Endodermal cell (in vitro differentiated cells): Measurements from ENCODE around the gene PIAS4. TPM values are rescaled to one million over a fixed set of nuclear protein-coding genes. Genes with fewer than 3 reads are reported as not detected.

Experiments
- DNase-seq: peaks from one replicate; pipeline ENCODE4 v3.0.0-alpha.2; 2017
- H3K27ac ChIP-seq: 2 replicates; pipeline ENCODE4 v1.5.1; 2013; ENCODE audit warnings: mild to moderate bottlenecking, low read depth, low read length, moderate library complexity
- H3K27me3 ChIP-seq: 2 replicates; pipeline ENCODE4 v1.6.1; 2013; ENCODE audit warnings: mild to moderate bottlenecking, low read length, moderate library complexity; ENCODE audit not compliant: insufficient read depth, control insufficient read depth, poor library complexity, severe bottlenecking
- H3K36me3 ChIP-seq: 2 replicates; pipeline ENCODE4 v1.7.0; 2013; ENCODE audit warnings: mild to moderate bottlenecking, low read length, moderate library complexity; ENCODE audit not compliant: control insufficient read depth, insufficient read depth
- H3K4me1 ChIP-seq: one replicate; pipeline ENCODE4 v1.7.0; 2013; ENCODE audit warnings: low read length; ENCODE audit not compliant: control insufficient read depth, insufficient read depth
- H3K4me3 ChIP-seq: 2 replicates; pipeline ENCODE4 v1.5.1; 2013; ENCODE audit warnings: mild to moderate bottlenecking, low read length, moderate library complexity
- H3K9ac ChIP-seq: 2 replicates; pipeline ENCODE4 v1.6.1; 2013; ENCODE audit warnings: mild to moderate bottlenecking, low read length, moderate library complexity; ENCODE audit not compliant: poor library complexity, severe bottlenecking; ENCODE audit errors: extremely low read depth
- H3K9me3 ChIP-seq: 2 replicates; pipeline ENCODE4 v1.6.1; 2013; ENCODE audit warnings: mild to moderate bottlenecking, low read length, moderate library complexity; ENCODE audit not compliant: control insufficient read depth
- H3K27ac Mint-ChIP-seq: 2 replicates; pipeline ENCODE4 v1.8.0; 2020; ENCODE audit warnings: mixed read lengths
- H3K27me3 Mint-ChIP-seq: 2 replicates; pipeline ENCODE4 v1.8.0; 2021; ENCODE audit warnings: mild to moderate bottlenecking, mixed read lengths; ENCODE audit not compliant: insufficient read depth
- H3K36me3 Mint-ChIP-seq: 2 replicates; pipeline ENCODE4 v1.8.0; 2020; ENCODE audit warnings: low read depth, mixed read lengths
- H3K4me1 Mint-ChIP-seq: 2 replicates; pipeline ENCODE4 v1.8.0; 2020; ENCODE audit warnings: mixed read lengths
- H3K4me3 Mint-ChIP-seq: 2 replicates; pipeline ENCODE4 v1.8.0; 2020; ENCODE audit warnings: mild to moderate bottlenecking, moderate library complexity, mixed read lengths
- H3K9me3 Mint-ChIP-seq: 2 replicates; pipeline ENCODE4 v1.8.0; 2020; ENCODE audit warnings: mild to moderate bottlenecking, mixed read lengths
- CTCF ChIP-seq: fragments of 200-600 bp; sonication (generic); conservative IDR thresholded peaks from 2 replicates; pipeline ENCODE4 v1.5.0; 2021; ENCODE audit warnings: antibody characterized with exemption, mild to moderate bottlenecking
- WGBS, 2 experiments: methylation state at CpG; one replicate each; pipeline versions ENCODE4 v1.1.5 to v1.1.7; 2013; ENCODE audit warnings: missing lambda C conversion rate in 2 of 2, mixed read lengths in 1 of 2; ENCODE audit not compliant: insufficient coverage in 1 of 2, insufficient read length in 1 of 2; 5-methylcytosine and 5-hydroxymethylcytosine counted together
- total RNA-seq, 2 donors: library from RNA; stranded (reverse); fragmentation: NEBNext Ultra II Directional in 1 of 2; extraction: Animal tissue kit (Norgen Biotek cat#: 25700) in 1 of 2; gene quantifications; 2 replicates in 1 of 2; 3 replicates in 1 of 2; pipeline ENCODE4 v1.2.1, GENCODE V29; 2021

The PIAS4 gene
- total RNA-seq, 2 donors from 2014 or later = 57.5 to 58.1 TPM

DNA sequence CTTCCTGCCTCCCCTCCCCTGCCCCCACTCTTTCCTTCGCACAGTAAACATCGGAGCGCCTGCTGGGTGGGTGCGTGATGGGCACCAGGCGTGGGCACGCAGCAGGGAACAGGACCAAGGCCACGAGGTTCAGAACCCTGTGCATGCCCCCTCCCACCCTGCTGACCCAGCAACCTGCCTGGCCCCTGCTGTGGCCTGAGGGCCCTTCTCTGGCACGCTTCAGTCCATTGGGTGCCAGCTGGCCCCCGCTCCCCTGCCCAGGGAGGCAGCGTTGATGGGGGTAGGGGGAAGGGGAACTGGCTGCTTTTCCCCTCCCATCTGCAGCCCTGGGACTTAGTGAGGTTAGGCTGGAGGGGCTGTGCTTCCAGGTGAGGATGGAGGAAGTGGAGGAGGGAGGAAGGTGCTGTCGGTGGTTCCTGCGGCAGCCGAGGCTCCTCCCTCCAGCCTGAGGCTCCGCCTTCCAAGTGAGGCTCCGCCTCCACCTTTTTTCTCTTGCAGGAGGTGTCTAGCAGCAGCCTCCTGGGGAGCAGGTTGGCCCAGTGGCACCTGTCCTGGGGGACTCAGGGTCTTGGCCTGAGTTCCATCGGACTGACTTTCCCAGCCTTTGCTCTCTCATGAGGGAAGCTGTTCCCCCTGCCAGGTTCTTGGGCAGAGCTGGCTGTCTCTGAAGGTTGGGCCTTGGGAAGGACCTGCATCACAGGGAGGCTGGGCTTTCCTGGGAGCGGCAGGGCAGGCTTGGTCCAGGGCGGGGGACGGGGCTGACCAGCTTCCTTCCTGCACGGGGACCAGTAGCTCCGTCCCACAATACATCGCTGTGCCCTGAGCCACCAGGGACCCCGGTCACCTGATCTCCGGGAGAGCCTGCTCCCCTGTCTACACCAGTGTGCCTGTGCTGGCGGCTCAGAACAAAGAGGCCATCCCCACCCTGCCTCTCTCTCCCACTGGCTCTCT, 7.3 kb downstream of the PIAS4 start:
- no peak for TF ChIP-seq CTCF
- no peak overlapping the region for H3K9ac ChIP-seq
- H3K4me1 ChIP-seq = no peaks in the 10 kb centered on the region
- no peaks in the 10 kb centered on the region for H3K9me3 ChIP-seq
- DNase-seq = peak; percentile 89
- peak overlapping the region; percentile 63 for H3K27ac ChIP-seq
- H3K36me3 Mint-ChIP-seq = peaks cover 32% of the 10 kb centered on the region
- H3K27me3 Mint-ChIP-seq = no peaks in the 10 kb centered on the region
- H3K4me3 Mint-ChIP-seq = no peak overlapping the region
- H3K36me3 ChIP-seq = peaks cover 19% of the 10 kb centered on the region
- no peak overlapping the region for H3K4me3 ChIP-seq
- 91 to 92% methylated on average over 12 to 25 of the region's 25 CpGs for WGBS, 2 experiments
- no peaks in the 10 kb centered on the region for H3K27me3 ChIP-seq
- H3K9me3 Mint-ChIP-seq = no peaks in the 10 kb centered on the region
- no peak overlapping the region for H3K27ac Mint-ChIP-seq
- H3K4me1 Mint-ChIP-seq = peaks cover 3% of the 10 kb centered on the region

- Histone ChIP-seq H3K36me3 (peaks cover 27% of the 10 kb centered on the region), H3K4me3 (no peak overlapping the region), H3K4me1 (no peaks in the 10 kb centered on the region), H3K27ac (peak overlapping the region; percentile 63), H3K9me3 (no peaks in the 10 kb centered on the region), H3K9ac (no peak overlapping the region), H3K27me3 (no peaks in the 10 kb centered on the region)
- H3K4me1 Mint-ChIP-seq = peaks cover 3% of the 10 kb centered on the region
- peaks cover 40% of the 10 kb centered on the region for H3K36me3 Mint-ChIP-seq
- no peak for TF ChIP-seq CTCF
- H3K27me3 Mint-ChIP-seq = no peaks in the 10 kb centered on the region
- 96 to 98% methylated on average over 17 to 37 of the region's 37 CpGs for WGBS, 2 experiments
- H3K4me3 Mint-ChIP-seq = no peak overlapping the region
- H3K27ac Mint-ChIP-seq = no peak overlapping the region
- H3K9me3 Mint-ChIP-seq = no peaks in the 10 kb centered on the region
- no peak for DNase-seq
Observed at GRCh38 chr19:4015705-4016402, 8.3 kb downstream of the PIAS4 start.

DNA sequence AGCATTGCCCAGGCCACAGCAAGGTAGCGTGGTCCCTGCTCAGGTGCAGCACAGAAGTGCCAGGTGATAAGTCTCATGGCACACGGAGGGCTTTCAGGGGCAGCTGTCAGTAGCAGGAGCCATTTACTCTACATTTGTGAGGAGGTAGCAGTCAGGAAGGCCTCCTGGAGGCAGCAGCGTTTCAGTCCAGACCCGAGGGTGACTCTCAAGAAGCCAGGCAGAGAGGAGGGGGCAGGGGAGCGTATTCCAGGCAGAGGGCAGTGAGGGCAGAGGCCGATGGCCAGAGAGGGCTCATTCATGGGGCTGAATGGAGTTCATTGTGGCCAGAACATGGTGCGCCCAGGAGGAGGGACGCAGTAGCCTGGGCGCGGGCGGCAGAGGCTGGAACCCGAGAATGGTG, 8.9 kb downstream of the PIAS4 start:
- H3K36me3 Mint-ChIP-seq = peaks cover 40% of the 10 kb centered on the region
- H3K27ac Mint-ChIP-seq = no peak overlapping the region
- H3K27me3 ChIP-seq = no peaks in the 10 kb centered on the region
- H3K9ac ChIP-seq = no peak overlapping the region
- H3K4me3 ChIP-seq = no peak overlapping the region
- no peaks in the 10 kb centered on the region for H3K4me1 Mint-ChIP-seq
- H3K4me1 ChIP-seq = no peaks in the 10 kb centered on the region
- no peaks in the 10 kb centered on the region for H3K9me3 Mint-ChIP-seq
- no peaks in the 10 kb centered on the region for H3K9me3 ChIP-seq
- no peak overlapping the region for H3K4me3 Mint-ChIP-seq
- H3K27me3 Mint-ChIP-seq = no peaks in the 10 kb centered on the region
- TF ChIP-seq CTCF = no peak
- H3K36me3 ChIP-seq = peaks cover 33% of the 10 kb centered on the region
- no peak overlapping the region for H3K27ac ChIP-seq
- 94 to 97% methylated on average over 10 to 12 of the region's 12 CpGs for WGBS, 2 experiments
- no peak for DNase-seq
